Measurements from ENCODE around the gene C9orf152. TPM values are rescaled to one million over a fixed set of nuclear protein-coding genes. Genes with fewer than 3 reads are reported as not detected.

Gene C9orf152
- total RNA-seq, 1 experiment from 2014 or later: not detected

- DNase-seq (ENCODE audit: low read depth): peak; percentile 61
Observed at GRCh38 chr9:110183208-110184145, 24.5 kb downstream of the C9orf152 start.

GRCh38 chr9:110180511-110181434 lies 27.2 kb downstream of the C9orf152 start:
- peak; percentile 49 for DNase-seq (ENCODE audit: low read depth)

- DNase-seq (ENCODE audit: low read depth): peak; percentile 58
Observed at GRCh38 chr9:110179734-110180133, 28.2 kb downstream of the C9orf152 start.

- no peak for DNase-seq (ENCODE audit: low read depth)
Observed at GRCh38 chr9:110178281-110178680, 29.7 kb downstream of the C9orf152 start.

GRCh38 chr9:110175275-110175968 lies 32.5 kb downstream of the C9orf152 start:
- no peak for DNase-seq (ENCODE audit: low read depth)

- no peak for DNase-seq (ENCODE audit: low read depth)
Observed at GRCh38 chr9:110173322-110173642, 34.7 kb downstream of the C9orf152 start.

GRCh38 chr9:110170357-110171257 lies 37.4 kb downstream of the C9orf152 start:
- DNase-seq (ENCODE audit: low read depth): no peak

GRCh38 chr9:110168486-110168885 lies 39.5 kb downstream of the C9orf152 start:
- no peak for DNase-seq (ENCODE audit: low read depth)

GRCh38 chr9:110161940-110162339 lies 46.0 kb downstream of the C9orf152 start:
- no peak for DNase-seq (ENCODE audit: low read depth)

GRCh38 chr9:110160685-110161084 lies 47.3 kb downstream of the C9orf152 start:
- DNase-seq (ENCODE audit: low read depth): no peak

- DNase-seq (ENCODE audit: low read depth): no peak
Observed at GRCh38 chr9:110160123-110160522, 47.8 kb downstream of the C9orf152 start.

GRCh38 chr9:110157823-110158664 lies 49.9 kb downstream of the C9orf152 start:
- no peak for DNase-seq (ENCODE audit: low read depth)

- peak; percentile 90 for DNase-seq (ENCODE audit: low read depth)
Observed at GRCh38 chr9:110156902-110157301, 51.1 kb downstream of the C9orf152 start.

- DNase-seq (ENCODE audit: low read depth): no peak
Observed at GRCh38 chr9:110156416-110156815, 51.5 kb downstream of the C9orf152 start.

GRCh38 chr9:110155751-110156150 lies 52.2 kb downstream of the C9orf152 start:
- no peak for DNase-seq (ENCODE audit: low read depth)

- DNase-seq (ENCODE audit: low read depth): no peak
Observed at GRCh38 chr9:110153431-110153830, 54.5 kb downstream of the C9orf152 start.

GRCh38 chr9:110152704-110153374 lies 55.1 kb downstream of the C9orf152 start:
- DNase-seq (ENCODE audit: low read depth): peak; percentile 58
